ENCODE results near the gene MCAT. TPM values are rescaled to one million over a fixed set of nuclear protein-coding genes. Genes with fewer than 3 reads are reported as not detected.
A peak's percentile ranks its signal among the peaks of the same experiment; 100 is the strongest.

MCAT gene
- polyA plus RNA-seq, 1 experiment = 19.4 TPM

DNA sequence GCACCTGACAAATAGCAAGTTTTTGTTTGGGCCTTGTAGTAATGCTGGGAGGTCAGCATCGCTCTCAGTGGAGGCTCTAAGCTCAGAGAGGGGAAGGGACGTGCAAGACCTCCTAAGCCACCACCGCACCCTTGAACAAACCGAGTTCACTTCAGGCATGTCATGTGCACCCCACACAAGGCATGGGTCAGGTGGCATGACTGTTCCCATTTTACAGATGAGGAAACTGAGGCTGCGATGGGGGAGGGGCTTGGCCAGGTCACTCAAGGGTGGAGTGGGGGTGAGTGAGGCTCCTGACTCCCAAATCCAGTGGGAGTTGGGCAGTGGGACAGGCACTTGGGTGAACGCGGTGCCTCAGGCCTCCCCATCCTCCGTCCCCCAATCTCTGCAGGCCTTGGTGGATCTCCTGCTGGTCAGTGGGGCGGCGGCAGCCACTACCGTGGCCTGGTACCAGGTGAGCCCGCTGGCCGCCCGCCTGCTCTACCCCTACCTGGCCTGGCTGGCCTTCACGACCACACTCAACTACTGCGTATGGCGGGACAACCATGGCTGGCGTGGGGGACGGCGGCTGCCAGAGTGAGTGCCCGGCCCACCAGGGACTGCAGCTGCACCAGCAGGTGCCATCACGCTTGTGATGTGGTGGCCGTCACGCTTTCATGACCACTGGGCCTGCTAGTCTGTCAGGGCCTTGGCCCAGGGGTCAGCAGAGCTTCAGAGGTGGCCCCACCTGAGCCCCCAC, 19.4 kb upstream of the MCAT start:
- POLR2A ChIA-PET = no interaction called here
- DNase-seq (ENCODE audit: low read depth) = no peak
- TF ChIP-seq CTCF (IDR thresholded peaks at IDR 0.05; ENCODE audit: insufficient read depth, low read depth, low read length) = no peak
- Histone ChIP-seq H3K27me3 (ENCODE audit: control insufficient read depth, insufficient read depth, low read length) (no peaks in the 10 kb centered on the region), H3K36me3 (ENCODE audit: control insufficient read depth, insufficient read depth, low read length) (peaks cover 28% of the 10 kb centered on the region), H3K4me3 (ENCODE audit: low read depth, low read length) (no peak overlapping the region)
- CTCF ChIA-PET = no interaction called here

- no peak overlapping the region for H3K4me3 ChIP-seq (ENCODE audit: low read depth, low read length)
- peaks cover 26% of the 10 kb centered on the region for H3K36me3 ChIP-seq (ENCODE audit: control insufficient read depth, insufficient read depth, low read length)
- DNase-seq (ENCODE audit: low read depth) = no peak
- no peaks in the 10 kb centered on the region for H3K27me3 ChIP-seq (ENCODE audit: control insufficient read depth, insufficient read depth, low read length)
- ChIA-PET POLR2A (no interaction called here), CTCF (no interaction called here)
- no peak for TF ChIP-seq CTCF (IDR thresholded peaks at IDR 0.05; ENCODE audit: insufficient read depth, low read depth, low read length)
These were observed 17.4 kb upstream of the MCAT start for GRCh38 chr22:43160497-43161126.

- peak; percentile 27; the same call in 1 of the 2 replicates for TF ChIP-seq CTCF (IDR thresholded peaks at IDR 0.05; ENCODE audit: insufficient read depth, low read depth, low read length)
- Histone ChIP-seq H3K36me3 (ENCODE audit: control insufficient read depth, insufficient read depth, low read length) (peaks cover 24% of the 10 kb centered on the region), H3K27me3 (ENCODE audit: control insufficient read depth, insufficient read depth, low read length) (no peaks in the 10 kb centered on the region), H3K4me3 (ENCODE audit: low read depth, low read length) (no peak overlapping the region)
- POLR2A ChIA-PET = no interaction called here
- CTCF ChIA-PET = no interaction called here
- DNase-seq (ENCODE audit: low read depth) = no peak
These were observed 16.4 kb upstream of the MCAT start for GRCh38 chr22:43159484-43160178.

DNA sequence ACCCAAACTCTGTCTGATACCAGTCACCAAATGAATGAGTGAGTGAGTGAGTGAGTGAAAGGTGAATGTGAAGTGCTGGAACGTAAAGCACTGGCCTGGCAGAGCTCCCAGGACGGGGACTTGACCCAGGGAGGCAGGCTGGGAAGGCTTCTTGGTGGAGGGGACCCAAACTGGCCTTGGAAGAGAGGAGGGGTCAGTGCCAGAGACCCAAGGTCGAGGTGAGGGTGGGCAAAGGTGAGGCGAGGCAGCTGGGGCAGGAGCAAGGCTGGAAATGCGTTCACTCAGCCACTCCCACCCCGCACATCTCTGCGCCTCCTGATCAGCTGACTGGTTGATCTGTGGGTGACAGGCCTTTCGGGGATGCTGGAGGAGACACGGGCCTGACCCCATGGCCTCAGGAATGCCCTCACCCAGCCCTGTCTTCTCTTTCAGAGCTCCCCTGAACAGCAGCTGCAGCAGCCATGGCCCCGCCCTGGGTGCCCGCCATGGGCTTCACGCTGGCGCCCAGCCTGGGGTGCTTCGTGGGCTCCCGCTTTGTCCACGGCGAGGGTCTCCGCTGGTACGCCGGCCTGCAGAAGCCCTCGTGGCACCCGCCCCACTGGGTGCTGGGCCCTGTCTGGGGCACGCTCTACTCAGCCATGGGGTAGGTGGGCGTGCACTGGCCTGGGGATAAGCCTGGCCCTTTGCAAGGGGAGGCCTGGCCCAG, 15.7 kb upstream of the MCAT start:
- ChIA-PET CTCF (interaction anchor here (1.2 kb wide), 1 partner anchor 29 kb away, joined by 4 read pairs; no protein-coding TSS in a partner anchor), POLR2A (interaction anchor here (0.6 kb wide), 1 partner anchor 1212 kb away, joined by 4 read pairs; no protein-coding TSS in a partner anchor)
- DNase-seq (ENCODE audit: low read depth) = no peak
- H3K4me3 ChIP-seq (ENCODE audit: low read depth, low read length) = no peak overlapping the region
- TF ChIP-seq CTCF (IDR thresholded peaks at IDR 0.05; ENCODE audit: insufficient read depth, low read depth, low read length) = no peak
- no peaks in the 10 kb centered on the region for H3K27me3 ChIP-seq (ENCODE audit: control insufficient read depth, insufficient read depth, low read length)
- peaks cover 24% of the 10 kb centered on the region for H3K36me3 ChIP-seq (ENCODE audit: control insufficient read depth, insufficient read depth, low read length)
